NCI-H1694 (cell line): ENCODE data around the gene RPS2.
"Not testable (repeated sequence)": the region's sequence is repeated elsewhere in the genome, so short reads cannot be mapped to it uniquely, and the experiment has no call there.

Experiments used
- DNase-seq: peaks from one replicate; lab custom pipeline; 2025; lab: John Stamatoyannopoulos, UW

Gene RPS2

DNA sequence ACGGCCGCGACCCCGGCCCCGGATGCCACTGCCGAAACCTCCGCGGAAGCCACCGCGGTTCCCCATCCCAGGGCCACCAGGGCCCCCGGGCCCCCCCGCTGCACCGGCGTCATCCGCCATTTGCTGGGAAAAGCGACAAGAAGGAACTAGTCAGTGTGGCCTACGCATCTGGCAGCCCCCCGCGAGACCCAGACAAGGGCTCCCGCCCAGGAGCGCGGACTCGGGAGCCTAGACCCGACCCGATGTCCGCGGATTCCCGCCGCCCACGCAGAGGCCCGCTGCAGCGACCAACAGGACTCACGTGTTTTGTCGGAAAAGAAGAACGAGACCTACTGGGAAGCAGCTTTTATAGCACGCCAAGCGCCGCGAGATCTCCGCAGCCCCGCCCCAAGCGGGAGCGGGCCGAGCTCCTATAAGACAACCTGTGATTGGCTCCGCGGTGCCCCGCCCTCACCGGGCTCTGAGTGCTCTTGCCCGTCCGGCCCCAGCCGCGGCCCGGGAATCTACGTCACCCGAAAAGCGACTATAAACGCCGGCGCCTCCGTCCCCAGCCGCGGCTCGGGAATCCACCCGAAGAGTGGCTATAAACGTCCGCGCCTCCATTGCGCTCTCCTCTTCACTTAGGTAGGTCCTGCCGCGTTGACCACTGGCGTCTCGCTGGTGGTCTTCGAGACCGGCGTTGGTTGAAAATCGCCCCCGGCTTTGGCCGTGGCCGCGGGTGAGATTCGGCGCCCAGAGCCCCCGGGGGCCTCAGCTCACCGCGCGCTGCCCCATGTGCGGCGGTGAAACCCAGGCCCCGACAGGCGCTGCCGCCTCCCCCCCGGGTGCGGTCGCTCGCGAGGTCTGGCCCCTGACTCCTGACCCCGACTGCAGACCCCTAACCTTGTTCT is at the start of gene RPS2:
RPS2 (minus strand) TSS at position 321 of the 890 bp plus-strand sequence; CDS start at position 120, 201 bp downstream.
- peak; percentile 97 for DNase-seq

DNA sequence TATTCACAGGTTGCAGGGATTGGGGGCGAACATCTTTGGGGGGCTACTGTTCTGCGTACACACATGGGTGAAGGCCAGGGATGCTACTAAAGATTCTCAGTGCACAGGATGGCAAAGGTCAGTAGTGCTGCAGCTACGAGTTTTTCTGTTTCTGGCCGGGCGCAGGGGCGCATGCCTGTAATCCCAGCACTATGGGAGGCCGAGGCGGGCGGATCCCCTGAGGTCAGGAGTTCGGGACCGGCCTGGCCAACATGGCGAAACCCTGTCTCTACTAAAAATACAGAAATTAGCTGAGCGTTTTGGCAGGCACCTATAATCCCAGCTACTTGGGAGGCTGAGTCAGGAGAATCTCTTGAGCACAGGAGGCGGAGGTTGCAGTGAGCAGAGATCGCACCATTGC is 48.9 kb upstream of the RPS2 start:
- no peak for DNase-seq

DNA sequence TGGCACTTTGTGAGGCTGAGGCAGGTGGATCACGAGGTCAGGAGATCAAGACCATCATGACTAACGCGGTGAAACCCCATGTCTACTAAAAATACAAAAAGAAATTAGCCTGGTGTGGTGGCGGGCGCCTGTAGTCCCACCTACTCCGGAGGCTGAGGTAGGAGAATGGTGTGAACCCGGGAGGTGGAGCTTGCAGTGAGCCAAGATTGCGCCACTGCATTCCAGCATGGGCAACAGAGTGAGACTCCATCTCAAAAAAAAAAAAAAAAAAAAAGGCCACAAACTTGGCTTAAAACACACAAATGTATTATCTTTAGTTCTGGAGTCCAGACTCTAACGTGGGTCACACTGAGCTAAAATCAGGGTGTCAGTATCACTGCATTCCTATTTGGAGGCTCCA is 47.1 kb upstream of the RPS2 start:
- not testable (repeated sequence) for DNase-seq

DNA sequence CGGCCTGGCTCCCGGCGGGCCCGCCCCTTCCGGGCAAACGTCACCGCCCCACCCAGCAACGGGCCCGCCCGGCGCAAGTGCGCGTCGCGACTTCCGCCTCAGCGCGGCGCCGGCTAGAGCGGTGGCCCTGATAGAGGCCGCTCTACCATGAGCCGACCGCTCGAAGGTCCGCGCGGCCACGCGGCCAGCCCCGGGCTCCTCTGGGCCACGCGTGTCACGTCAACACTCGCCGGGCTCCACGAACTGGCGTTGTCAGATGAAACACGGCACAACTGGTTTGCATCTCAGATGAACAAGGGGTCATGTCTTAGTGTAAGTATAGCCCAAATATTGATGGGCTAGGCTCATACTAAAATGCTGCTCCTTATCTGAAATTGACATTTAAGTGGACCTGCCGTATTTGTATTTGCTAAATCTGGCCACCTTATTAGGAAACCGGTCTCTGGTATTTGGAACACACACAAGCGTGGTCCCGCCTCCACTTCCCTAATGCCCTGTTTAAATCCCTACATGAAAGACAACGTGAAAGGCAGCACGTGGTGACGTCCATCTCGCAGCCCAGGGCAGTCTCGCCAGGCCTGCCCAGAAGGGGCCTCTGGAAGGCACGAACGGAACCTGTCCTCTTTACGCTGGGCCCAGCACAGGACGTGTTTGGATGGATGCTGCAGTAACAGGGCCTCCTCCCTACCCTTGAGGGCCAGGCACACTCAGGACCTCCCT is 45.3 kb upstream of the RPS2 start, which contains the start of gene ZNF598:
ZNF598 (minus strand) TSS at position 31 of the 720 bp plus-strand sequence.
- peak; percentile 43 for DNase-seq

DNA sequence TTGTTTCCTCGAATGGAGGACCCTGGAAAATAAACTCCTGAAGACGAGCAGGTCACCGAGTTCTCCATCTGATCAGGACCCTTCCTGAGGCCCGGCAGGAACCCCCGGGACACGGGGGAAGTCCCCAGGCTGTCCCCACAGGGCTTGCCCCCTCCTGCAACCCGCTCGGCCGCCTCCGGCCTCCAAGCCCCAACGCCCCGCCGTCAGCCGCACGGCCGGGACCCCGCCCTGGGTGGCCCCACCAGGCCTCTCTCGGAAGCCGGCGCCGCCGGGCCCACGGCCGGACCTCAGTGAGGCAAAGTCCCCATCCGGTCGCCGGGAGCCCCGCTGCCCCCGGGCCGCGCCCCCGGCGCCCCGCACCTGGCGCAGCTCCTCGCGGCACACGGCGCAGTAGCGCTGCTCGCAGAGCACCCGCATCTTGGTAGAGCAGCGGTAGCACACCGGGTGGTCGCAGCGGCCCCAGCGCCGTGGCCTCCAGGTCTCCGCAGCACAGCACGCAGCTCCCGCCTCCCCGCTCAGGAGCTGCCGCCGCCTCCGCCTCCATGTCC is 44.6 kb upstream of the RPS2 start:
- DNase-seq = no peak

DNA sequence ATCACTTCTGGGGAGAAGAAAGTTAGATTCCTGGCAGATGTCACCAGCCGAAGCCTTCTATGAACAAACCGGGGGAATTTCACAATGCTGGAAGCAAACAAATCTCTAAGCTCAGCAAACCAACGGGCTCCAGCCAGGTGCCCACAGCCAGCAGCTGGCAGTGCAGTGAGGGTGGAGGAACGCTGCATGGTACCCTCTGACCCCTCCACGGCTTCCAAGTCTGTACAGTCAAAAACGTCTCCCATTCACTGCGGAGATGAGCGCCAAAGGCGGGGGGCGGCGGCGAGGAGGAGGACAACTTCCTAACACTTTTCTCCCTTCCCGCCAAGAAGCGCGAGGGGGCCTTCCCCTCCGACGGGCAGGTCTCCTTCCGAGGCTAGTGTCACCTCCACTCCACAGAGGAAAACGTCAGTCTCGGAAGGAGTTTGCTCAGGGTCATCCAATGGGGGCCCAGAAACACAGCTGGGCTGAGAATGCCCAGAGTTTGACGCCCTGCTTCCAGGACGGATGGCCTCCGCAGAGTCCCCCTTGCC is 44.1 kb upstream of the RPS2 start:
- DNase-seq = no peak

DNA sequence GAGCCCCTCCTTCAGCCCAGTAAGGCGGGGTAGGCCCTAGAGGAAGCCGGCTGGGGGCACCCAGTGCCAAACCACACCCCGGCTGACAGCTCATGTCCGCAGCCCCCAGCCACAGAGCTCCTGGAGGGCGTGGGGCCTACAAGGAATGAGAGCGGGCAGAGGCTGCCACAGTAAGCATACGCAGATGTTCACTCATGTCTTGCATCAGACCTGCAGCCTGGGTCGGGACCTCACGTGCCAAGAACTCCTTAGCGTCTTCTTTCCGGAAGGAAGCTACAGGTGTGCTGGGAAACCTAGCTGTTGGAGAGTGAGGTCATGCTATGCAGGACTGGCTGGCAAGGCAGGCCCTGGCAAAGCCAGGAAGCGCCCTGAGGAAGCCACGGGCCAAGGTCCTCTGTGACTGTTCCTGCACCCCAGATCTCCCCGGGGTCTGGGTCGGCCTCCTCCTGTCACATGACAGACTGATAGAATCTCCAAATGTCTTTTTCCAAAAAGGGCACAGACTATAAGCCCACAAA is 43.4 kb upstream of the RPS2 start:
- no peak for DNase-seq

DNA sequence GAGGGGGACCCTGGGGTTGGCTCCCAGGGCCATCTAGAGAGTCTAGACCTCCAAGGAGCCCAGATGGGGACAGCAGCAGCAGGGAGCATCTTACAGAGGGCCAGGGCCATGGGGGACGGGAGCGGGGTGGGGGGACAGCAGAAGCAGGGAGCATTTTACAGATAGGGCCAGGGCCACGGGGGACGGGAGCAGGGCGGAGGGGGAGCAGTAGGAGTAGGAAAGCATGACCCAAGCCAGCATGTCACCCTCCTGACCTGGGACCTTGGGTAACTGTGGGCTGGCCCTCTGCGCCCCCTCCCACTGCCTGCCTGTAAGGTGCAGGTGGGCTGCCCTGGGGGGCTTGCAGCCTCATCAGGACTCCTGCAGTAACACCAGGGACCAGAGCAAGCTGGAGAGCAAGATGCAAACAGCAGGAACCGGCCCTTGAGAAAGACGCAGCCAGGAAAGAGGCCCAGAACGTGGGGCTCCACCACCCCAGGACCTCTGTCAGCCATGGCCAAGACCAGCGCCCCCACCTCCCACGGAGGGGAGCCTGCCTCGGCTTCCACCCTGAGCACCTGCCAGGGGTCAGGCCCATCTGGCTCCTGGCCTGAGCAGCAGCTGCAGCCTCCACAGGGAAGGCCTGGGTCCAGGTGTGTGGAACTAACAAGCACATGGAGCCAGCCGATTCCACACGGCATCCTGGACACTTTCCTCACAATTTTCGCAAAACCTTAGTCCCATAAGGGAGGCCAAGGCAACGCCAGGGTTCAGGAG is 42.6 kb upstream of the RPS2 start:
- no peak for DNase-seq

DNA sequence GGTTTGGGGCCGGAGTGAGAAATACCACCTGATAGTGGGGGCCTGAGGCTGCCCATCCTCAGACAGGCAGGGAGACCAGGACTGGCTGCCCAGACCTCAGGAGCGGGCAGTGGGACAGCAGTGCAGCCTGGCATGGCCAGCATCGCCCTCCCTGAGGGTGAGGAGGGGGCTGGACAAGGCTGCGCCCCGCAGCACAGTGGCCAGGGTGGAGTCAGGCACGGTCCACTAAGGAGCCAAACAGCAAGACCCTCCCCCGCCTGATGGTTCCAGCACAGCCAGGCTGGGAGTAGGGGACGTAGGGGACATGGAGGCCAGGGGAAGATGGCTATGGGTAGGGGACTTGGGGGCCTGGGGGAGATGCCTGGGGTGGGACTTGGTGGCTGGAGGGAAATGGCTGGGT is 41.7 kb upstream of the RPS2 start:
- DNase-seq = no peak

DNA sequence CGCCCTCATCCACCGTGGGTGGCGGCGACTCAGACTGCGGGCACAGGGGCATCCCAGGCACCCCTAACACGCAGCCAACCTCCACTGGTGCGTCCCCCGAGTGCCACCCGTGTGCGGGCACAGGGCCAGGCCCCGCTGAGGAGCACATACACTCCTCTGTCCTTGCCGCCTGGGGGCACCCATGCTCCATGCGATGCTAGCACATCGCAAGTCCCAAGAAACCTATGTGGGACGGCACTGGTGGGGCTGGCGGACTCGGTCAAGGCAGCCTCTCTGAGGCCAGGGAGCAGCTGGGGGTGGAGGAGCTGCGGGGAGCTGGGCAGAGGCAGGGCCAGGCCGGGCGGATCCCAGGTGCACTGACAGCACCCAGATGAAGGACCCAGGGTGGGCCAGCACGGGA is 41.0 kb upstream of the RPS2 start:
- DNase-seq = no peak

DNA sequence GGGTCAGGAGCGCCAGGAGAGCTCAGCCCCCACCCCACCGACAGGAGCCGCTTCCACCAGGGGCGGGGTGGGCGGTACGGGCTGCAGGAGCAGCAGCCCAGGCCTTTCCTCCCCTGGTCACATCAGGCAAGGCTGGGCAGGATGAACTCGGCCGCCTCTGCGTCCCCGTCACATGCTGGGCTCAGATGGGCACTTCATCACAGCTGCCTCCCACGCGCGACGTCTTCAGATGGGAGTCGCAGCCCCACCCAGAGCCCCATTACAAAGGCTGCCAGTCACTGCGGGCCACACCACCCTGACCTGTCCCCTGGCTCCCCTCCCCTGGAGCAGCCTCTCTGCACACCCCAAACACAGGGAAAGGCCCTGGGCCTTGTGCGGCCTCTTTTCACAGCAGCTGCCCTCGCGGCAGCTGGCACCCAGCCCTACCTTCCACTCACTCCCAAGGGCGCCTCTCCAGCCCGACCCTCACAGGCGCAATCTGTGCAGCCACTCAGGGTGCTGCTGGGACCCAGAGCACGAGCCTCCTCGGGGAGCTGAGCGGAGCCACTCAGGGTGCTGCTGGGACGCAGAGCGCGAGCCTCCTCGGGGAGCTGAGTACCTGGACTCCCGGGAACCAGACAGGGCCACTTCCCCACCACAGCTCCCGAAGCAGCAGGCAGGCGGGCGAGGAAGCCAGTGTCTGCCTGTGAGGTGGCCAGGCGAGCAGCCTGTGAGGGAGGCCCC is 40.3 kb upstream of the RPS2 start:
- DNase-seq = no peak

DNA sequence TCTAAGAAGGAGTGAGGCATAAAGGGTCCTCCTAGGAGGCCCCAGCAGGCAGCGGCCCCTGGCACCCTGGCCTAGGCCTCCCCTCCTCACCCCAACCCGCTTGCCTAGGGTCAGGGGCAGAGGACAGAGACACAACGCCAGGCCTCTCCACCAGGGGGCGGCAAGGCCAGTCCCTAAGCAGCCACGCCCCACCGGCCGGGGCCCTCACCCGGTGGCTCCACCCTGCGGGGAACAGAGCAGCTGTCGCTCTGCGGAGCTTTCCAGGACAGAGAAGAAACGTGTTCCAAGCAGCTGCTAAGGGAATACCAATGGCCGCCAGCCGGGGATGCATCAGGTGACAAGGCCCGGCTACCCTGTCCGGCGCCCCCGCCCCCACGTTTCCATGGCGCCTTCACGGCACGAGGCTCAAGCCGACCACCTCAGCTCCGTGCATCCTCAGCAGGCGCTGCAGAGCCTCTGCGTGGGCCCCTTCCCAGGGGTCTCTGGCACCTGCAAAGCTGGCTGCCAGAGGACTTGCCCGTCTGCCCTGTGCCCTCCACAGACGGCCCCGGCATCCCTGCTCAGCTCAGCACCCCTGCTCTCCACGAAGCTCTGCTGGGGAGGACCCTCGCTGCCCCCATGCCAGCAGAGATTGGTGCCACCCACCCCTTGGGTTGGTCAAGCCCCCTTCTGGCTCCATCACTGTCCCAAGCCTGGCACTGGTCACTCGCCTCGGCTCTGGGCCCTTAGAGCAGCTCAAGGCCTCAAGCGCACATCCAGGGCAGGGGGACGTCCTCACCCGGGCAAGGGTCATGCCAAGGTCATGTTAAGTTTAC is 39.4 kb upstream of the RPS2 start:
- DNase-seq = peak; percentile 83

DNA sequence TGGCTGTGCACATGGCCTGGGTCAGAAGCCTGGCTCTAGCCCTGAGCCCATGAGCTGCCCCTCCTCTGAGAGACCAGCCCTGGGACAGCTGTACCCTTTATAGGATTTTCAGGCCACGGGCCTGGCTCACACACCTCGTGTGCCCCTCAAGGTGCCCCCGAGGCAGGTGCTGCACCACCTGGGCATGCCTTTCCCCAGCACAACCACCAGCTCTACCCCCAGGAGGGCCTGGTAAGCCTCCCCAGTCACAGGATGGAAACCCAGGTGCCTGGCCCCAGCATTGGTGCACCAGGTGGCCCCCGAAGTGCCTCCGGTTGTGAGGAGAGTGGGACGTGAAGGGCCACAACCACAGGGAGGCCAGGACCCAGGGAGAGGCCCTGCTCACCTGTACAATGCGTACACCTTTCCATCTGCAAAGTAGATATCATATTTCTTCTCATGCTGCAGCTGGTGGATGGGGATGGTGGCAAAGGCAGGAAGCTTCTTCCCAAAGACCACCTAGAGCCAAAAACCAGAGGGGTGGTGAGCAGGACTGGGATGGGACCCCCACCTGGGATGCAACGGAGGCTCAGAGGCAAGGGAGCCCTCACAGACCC is 38.7 kb upstream of the RPS2 start:
- DNase-seq = no peak

DNA sequence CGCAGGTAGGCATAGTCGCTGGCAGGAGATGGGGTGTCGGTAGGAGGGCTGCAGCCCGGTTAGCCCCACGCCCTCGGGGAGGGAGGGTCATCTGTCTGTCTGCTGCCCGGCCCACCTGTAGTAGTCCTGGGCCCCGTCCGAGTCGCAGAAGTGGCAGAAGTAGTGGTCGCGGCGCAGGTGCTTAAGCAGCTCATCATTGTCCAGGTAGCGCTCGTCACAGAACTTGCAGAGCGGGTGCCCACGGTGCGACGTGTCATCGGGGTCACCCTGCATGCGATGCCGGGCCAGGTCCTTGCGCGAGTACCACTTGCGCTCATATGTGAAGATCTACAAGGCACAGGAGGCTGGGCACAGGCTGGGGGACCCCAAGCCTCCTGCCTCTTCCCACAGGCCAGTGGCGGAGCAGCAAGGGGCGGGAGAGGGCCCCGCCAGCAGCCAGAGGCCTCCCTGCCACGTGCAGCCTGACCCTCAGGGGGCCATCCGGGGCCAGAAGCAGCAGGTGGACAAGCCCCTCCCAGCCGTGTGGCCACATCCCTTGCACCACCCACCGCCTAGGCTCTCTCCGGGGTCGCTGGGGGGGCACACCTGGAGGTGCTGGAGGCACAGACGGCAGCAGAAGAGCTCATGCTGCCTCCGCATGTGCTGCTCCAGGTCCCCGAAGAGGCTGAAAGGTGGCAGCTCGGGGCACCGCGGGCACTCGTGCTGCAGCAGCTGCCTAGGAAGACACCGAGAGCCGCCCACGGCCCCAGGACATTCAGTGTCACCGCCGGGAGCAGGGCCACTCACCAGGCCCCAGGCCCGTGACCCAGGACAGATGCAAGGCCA is 38.0 kb upstream of the RPS2 start:
- no peak for DNase-seq

DNA sequence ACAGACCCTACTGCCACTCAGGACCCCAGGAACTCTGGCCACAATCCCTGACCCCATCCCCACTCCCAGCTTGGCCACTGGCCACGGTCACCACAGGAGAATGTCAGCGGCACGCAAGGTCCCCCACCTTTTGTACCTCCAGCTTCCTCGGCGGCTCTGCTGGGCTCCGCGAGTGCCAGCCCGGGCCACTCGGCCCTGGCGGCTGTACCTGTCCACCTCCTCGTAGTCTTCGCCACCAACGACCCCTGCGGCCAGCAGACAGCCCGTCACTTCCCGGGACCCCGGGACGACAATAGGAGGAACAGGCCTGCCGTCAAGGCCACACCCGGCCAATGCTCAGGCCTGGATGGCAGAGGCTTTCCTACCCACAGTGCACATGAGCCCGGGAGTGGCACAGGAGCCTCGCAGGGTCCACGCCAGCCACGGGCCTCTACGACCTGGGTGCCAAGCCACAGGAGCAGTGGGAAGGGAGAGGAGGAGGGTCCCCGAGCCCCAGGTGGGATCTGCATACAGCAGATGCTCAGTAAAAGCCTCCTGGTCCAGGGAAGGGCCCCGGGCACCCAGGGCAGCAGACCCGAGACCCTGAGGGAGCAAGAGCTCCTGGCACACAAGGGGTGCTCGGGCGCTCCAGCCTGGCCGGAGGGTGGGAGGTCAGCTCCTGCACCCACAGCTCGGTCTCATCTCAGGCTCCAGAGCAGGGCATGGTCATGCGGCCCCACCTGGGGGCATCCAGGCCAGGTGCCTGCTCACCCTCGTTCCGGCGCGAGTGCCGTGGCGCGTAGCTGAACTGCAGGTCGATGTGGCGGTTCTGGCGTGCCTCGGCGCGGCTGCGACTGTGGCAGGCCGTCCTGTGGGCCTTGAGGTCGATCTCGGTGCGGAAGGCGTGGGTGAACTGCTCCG is 37.1 kb upstream of the RPS2 start:
- DNase-seq = no peak

DNA sequence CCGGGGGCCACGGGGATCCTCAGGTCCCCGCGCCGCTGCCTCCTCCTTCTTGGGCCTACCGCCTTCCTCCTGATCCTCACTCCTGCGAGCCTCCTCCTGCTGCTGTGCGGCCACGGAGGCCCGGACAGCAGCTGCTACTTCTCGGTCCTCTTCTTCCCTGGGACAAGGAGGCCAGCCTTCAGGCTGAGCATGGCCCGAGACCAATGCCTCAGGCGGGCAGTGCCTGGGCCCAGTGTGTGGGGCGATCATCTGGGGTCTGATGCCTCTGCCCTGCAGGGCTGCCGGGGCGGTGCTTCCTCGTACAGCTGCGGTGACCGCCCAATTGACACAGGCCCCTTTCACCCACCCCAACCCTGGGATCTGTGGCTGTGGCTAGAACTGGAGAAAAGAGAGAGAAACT is 36.4 kb upstream of the RPS2 start:
- no peak for DNase-seq

DNA sequence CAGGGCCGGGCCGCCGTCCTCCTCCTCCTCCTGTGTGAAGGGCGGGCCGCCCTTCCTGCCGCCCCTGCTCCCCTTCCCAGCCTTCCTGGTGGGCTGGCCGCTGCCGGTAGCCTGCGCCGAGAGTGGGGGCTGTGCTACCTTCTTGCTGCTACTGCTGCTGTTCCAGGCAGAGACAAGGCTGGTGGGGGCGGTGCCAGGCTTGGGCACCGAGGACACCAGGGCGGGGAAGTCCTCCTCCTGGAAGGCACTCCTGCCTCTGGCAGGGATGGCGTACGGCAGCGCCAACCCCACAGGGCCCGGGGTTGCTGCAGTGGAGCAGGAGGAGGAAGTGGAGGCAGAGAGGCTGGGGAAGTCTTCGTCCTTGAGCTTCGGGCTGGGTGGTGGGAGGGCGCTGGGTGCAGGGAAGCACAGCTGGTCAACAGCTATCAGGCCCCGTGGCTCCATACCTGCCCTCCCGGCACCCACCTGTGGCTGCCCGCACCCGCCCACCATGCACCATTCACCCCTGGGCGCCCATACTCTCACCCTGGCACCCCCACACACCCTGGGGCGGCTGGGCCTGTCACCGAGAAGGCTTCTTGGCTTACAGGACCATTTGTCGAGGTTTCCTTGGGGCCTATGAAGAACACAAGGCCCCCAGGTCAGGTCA is 35.4 kb upstream of the RPS2 start:
- no peak for DNase-seq
